Measurements from ENCODE around the gene CHRNA5.
"Not testable (repeated sequence)": the region's sequence is repeated elsewhere in the genome, so short reads cannot be mapped to it uniquely, and the experiment has no call there.

The CHRNA5 gene

DNA sequence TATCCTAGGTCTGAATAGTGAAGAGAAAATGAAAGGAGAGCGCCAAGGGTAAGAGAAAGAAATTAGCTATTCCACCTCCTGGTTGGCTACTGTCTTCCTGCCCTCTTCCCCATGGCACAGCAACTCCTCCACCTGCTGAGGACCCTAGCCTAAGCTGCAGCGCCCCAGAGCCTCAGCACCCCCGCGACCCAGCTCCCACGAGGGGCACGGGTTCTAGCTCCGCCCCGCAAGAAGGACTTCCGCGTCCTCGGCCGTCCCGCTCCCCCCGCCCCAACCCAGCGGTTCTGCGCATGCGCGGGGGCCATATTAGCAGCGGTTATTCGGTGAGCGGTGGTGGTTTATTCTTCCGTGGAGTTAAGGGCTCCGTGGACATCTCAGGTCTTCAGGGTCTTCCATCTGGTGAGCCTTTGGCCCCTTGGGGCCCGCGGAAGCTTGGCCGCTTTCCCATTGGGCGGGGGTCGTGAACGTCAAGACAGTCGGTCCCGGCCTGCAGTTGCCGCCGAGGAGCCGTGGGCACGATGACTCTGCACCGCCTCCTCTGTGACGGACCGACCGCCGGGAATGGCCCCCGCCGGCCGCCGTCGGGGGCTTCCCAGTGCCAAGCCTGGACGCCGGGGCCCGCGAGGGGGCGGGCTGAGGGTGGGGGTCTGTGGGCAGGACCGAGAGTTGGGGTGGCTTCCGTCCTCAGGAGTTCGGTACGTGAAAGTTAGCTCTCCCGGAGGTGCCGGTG lies 25.0 kb upstream of the CHRNA5 start, which contains the start of gene PSMA4:
PSMA4 (plus strand) TSS at position 304 of the 730 bp plus-strand sequence. CDS start 1,484 bp downstream, outside the sequence.
- Histone ChIP-seq H3K36me3 (ENCODE audit: control insufficient read depth in 2 of 2, insufficient read depth in 2 of 2, low read length in 2 of 2) (peaks cover 15 to 18% of the 10 kb centered on the region in 2 donors), H3K9ac (ENCODE audit: low read depth in 1 of 2, low read length in 2 of 2) (peak within 1 kb of the TSS; percentile 93 to 95), H3K4me1 (ENCODE audit: control insufficient read depth in 2 of 2, insufficient read depth in 2 of 2, low read length in 2 of 2) (peaks cover 3 to 11% of the 10 kb centered on the region in 2 donors), H3K27ac (ENCODE audit: low read depth in 2 of 2, low read length in 2 of 2) (peak within 1 kb of the TSS; percentile 93 to 95), H3K4me3 (ENCODE audit: low read length in 2 of 2) (peak within 1 kb of the TSS; percentile 90 to 93), H3K27me3 (ENCODE audit: control insufficient read depth in 2 of 2, insufficient read depth in 2 of 2, low read length in 2 of 2) (no peaks in the 10 kb centered on the region), H3K9me3 (ENCODE audit: control insufficient read depth in 2 of 2, low read length in 2 of 2) (no peaks in the 10 kb centered on the region)

- H3K9me3 ChIP-seq (ENCODE audit: control insufficient read depth in 2 of 2, low read length in 2 of 2) = no peaks in the 10 kb centered on the region
- H3K4me3 ChIP-seq (ENCODE audit: low read length in 2 of 2) = peak overlapping the region; percentile 90 to 93
- no peaks in the 10 kb centered on the region for H3K27me3 ChIP-seq (ENCODE audit: control insufficient read depth in 2 of 2, insufficient read depth in 2 of 2, low read length in 2 of 2)
- peak overlapping the region; percentile 93 to 95 for H3K27ac ChIP-seq (ENCODE audit: low read depth in 2 of 2, low read length in 2 of 2)
- peaks cover 23% of the 10 kb centered on the region in 2 donors for H3K36me3 ChIP-seq (ENCODE audit: control insufficient read depth in 2 of 2, insufficient read depth in 2 of 2, low read length in 2 of 2)
- H3K9ac ChIP-seq (ENCODE audit: low read depth in 1 of 2, low read length in 2 of 2) = peak overlapping the region; percentile 93 to 95
- peaks cover 3 to 11% of the 10 kb centered on the region in 2 donors for H3K4me1 ChIP-seq (ENCODE audit: control insufficient read depth in 2 of 2, insufficient read depth in 2 of 2, low read length in 2 of 2)
Observed at GRCh38 chr15:78540871-78541743, 24.2 kb upstream of the CHRNA5 start.

- peak overlapping the region in 1 of 2 donors; percentile 93 for H3K9ac ChIP-seq (ENCODE audit: low read depth in 1 of 2, low read length in 2 of 2)
- peak overlapping the region in 1 of 2 donors; percentile 93 for H3K27ac ChIP-seq (ENCODE audit: low read depth in 2 of 2, low read length in 2 of 2)
- peaks cover 27 to 28% of the 10 kb centered on the region in 2 donors for H3K36me3 ChIP-seq (ENCODE audit: control insufficient read depth in 2 of 2, insufficient read depth in 2 of 2, low read length in 2 of 2)
- peak overlapping the region; percentile 90 to 93 for H3K4me3 ChIP-seq (ENCODE audit: low read length in 2 of 2)
- H3K4me1 ChIP-seq (ENCODE audit: control insufficient read depth in 2 of 2, insufficient read depth in 2 of 2, low read length in 2 of 2) = peaks cover 3 to 11% of the 10 kb centered on the region in 2 donors
- no peaks in the 10 kb centered on the region for H3K27me3 ChIP-seq (ENCODE audit: control insufficient read depth in 2 of 2, insufficient read depth in 2 of 2, low read length in 2 of 2)
- H3K9me3 ChIP-seq (ENCODE audit: control insufficient read depth in 2 of 2, low read length in 2 of 2) = no peaks in the 10 kb centered on the region
Observed at GRCh38 chr15:78541744-78542034, 23.6 kb upstream of the CHRNA5 start.

DNA sequence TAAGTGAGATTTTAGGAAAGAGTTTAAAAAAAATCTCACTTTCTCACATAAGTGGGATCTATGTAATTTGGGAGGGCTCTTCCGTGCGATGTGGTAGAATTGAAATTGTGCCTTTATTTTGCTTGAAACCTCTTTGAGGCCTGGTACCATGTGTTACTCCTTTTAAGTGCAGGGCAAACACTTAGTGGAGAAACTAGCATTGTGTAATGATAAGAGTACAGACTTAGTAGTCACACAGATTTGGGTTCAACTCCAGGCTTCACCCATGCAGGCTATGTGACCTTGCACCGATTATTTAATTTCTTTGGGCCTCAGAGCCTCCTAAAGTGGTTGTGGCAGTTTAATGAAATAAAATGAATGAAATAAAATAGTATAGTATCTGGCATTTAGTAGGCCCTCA lies 22.7 kb upstream of the CHRNA5 start:
- Histone ChIP-seq H3K27me3 (ENCODE audit: control insufficient read depth in 2 of 2, insufficient read depth in 2 of 2, low read length in 2 of 2) (no peaks in the 10 kb centered on the region), H3K36me3 (ENCODE audit: control insufficient read depth in 2 of 2, insufficient read depth in 2 of 2, low read length in 2 of 2) (peaks cover 32 to 35% of the 10 kb centered on the region in 2 donors), H3K9me3 (ENCODE audit: control insufficient read depth in 2 of 2, low read length in 2 of 2) (no peaks in the 10 kb centered on the region), H3K4me1 (ENCODE audit: control insufficient read depth in 2 of 2, insufficient read depth in 2 of 2, low read length in 2 of 2) (peaks cover 3 to 11% of the 10 kb centered on the region in 2 donors), H3K9ac (ENCODE audit: low read depth in 1 of 2, low read length in 2 of 2) (no peak overlapping the region), H3K4me3 (ENCODE audit: low read length in 2 of 2) (no peak overlapping the region), H3K27ac (ENCODE audit: low read depth in 2 of 2, low read length in 2 of 2) (no peak overlapping the region)

GRCh38 chr15:78550194-78550593 lies 15.1 kb upstream of the CHRNA5 start:
- no peaks in the 10 kb centered on the region for H3K4me1 ChIP-seq (ENCODE audit: control insufficient read depth in 2 of 2, insufficient read depth in 2 of 2, low read length in 2 of 2)
- no peak overlapping the region for H3K9ac ChIP-seq (ENCODE audit: low read depth in 1 of 2, low read length in 2 of 2)
- no peak overlapping the region for H3K27ac ChIP-seq (ENCODE audit: low read depth in 2 of 2, low read length in 2 of 2)
- H3K4me3 ChIP-seq (ENCODE audit: low read length in 2 of 2) = no peak overlapping the region
- no peaks in the 10 kb centered on the region for H3K27me3 ChIP-seq (ENCODE audit: control insufficient read depth in 2 of 2, insufficient read depth in 2 of 2, low read length in 2 of 2)
- H3K36me3 ChIP-seq (ENCODE audit: control insufficient read depth in 2 of 2, insufficient read depth in 2 of 2, low read length in 2 of 2) = peaks cover 38 to 55% of the 10 kb centered on the region in 2 donors
- H3K9me3 ChIP-seq (ENCODE audit: control insufficient read depth in 2 of 2, low read length in 2 of 2) = no peaks in the 10 kb centered on the region

- Histone ChIP-seq H3K4me3 (ENCODE audit: low read length in 2 of 2) (no peak overlapping the region), H3K27ac (ENCODE audit: low read depth in 2 of 2, low read length in 2 of 2) (no peak overlapping the region), H3K9me3 (ENCODE audit: control insufficient read depth in 2 of 2, low read length in 2 of 2) (no peaks in the 10 kb centered on the region), H3K9ac (ENCODE audit: low read depth in 1 of 2, low read length in 2 of 2) (no peak overlapping the region), H3K4me1 (ENCODE audit: control insufficient read depth in 2 of 2, insufficient read depth in 2 of 2, low read length in 2 of 2) (no peaks in the 10 kb centered on the region), H3K36me3 (ENCODE audit: control insufficient read depth in 2 of 2, insufficient read depth in 2 of 2, low read length in 2 of 2) (peaks cover 32 to 49% of the 10 kb centered on the region in 2 donors), H3K27me3 (ENCODE audit: control insufficient read depth in 2 of 2, insufficient read depth in 2 of 2, low read length in 2 of 2) (no peaks in the 10 kb centered on the region)
Observed at GRCh38 chr15:78550815-78551214, 14.5 kb upstream of the CHRNA5 start.

- H3K4me3 ChIP-seq (ENCODE audit: low read length in 2 of 2) = no peak overlapping the region
- peaks cover 27 to 40% of the 10 kb centered on the region in 2 donors for H3K36me3 ChIP-seq (ENCODE audit: control insufficient read depth in 2 of 2, insufficient read depth in 2 of 2, low read length in 2 of 2)
- no peaks in the 10 kb centered on the region for H3K9me3 ChIP-seq (ENCODE audit: control insufficient read depth in 2 of 2, low read length in 2 of 2)
- H3K27ac ChIP-seq (ENCODE audit: low read depth in 2 of 2, low read length in 2 of 2) = no peak overlapping the region
- H3K27me3 ChIP-seq (ENCODE audit: control insufficient read depth in 2 of 2, insufficient read depth in 2 of 2, low read length in 2 of 2) = no peaks in the 10 kb centered on the region
- H3K9ac ChIP-seq (ENCODE audit: low read depth in 1 of 2, low read length in 2 of 2) = no peak overlapping the region
- no peaks in the 10 kb centered on the region for H3K4me1 ChIP-seq (ENCODE audit: control insufficient read depth in 2 of 2, insufficient read depth in 2 of 2, low read length in 2 of 2)
Observed at GRCh38 chr15:78551902-78552301, 13.4 kb upstream of the CHRNA5 start.

DNA sequence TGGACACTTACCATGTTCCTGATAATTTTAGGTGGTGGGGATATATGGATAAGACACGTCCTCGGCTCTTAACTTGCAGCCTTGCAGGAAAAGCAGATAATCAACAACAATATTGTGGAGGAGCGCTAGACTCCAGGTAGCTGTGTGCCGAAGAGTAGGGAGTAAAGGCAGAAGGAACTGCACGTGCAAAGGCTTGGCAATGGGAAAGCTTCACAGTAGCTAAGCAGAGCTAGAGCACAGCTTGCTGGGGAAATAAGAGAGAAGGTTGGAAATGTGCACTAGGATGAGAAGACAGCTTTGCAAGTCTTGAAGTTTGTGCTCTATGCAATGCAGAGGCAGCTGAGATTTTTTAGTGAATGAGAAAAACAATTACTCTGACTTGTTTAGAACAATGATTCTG lies 12.7 kb upstream of the CHRNA5 start:
- Histone ChIP-seq H3K9me3 (ENCODE audit: control insufficient read depth in 2 of 2, low read length in 2 of 2) (no peaks in the 10 kb centered on the region), H3K36me3 (ENCODE audit: control insufficient read depth in 2 of 2, insufficient read depth in 2 of 2, low read length in 2 of 2) (peaks cover 23 to 35% of the 10 kb centered on the region in 2 donors), H3K4me1 (ENCODE audit: control insufficient read depth in 2 of 2, insufficient read depth in 2 of 2, low read length in 2 of 2) (no peaks in the 10 kb centered on the region), H3K4me3 (ENCODE audit: low read length in 2 of 2) (no peak overlapping the region), H3K27ac (ENCODE audit: low read depth in 2 of 2, low read length in 2 of 2) (no peak overlapping the region), H3K27me3 (ENCODE audit: control insufficient read depth in 2 of 2, insufficient read depth in 2 of 2, low read length in 2 of 2) (no peaks in the 10 kb centered on the region), H3K9ac (ENCODE audit: low read depth in 1 of 2, low read length in 2 of 2) (no peak overlapping the region)

- not testable (repeated sequence) for H3K4me3 ChIP-seq (ENCODE audit: low read length in 2 of 2); H3K36me3 ChIP-seq (ENCODE audit: control insufficient read depth in 2 of 2, insufficient read depth in 2 of 2, low read length in 2 of 2); H3K9me3 ChIP-seq (ENCODE audit: control insufficient read depth in 2 of 2, low read length in 2 of 2); H3K27ac ChIP-seq (ENCODE audit: low read depth in 2 of 2, low read length in 2 of 2); H3K9ac ChIP-seq (ENCODE audit: low read depth in 1 of 2, low read length in 2 of 2); H3K4me1 ChIP-seq (ENCODE audit: control insufficient read depth in 2 of 2, insufficient read depth in 2 of 2, low read length in 2 of 2); H3K27me3 ChIP-seq (ENCODE audit: control insufficient read depth in 2 of 2, insufficient read depth in 2 of 2, low read length in 2 of 2)
Observed at GRCh38 chr15:78560201-78560600, 5.1 kb upstream of the CHRNA5 start.

GRCh38 chr15:78561490-78561889 lies 3.8 kb upstream of the CHRNA5 start:
- Histone ChIP-seq H3K4me3 (ENCODE audit: low read length in 2 of 2) (no peak overlapping the region), H3K27ac (ENCODE audit: low read depth in 2 of 2, low read length in 2 of 2) (no peak overlapping the region), H3K36me3 (ENCODE audit: control insufficient read depth in 2 of 2, insufficient read depth in 2 of 2, low read length in 2 of 2) (no peaks in the 10 kb centered on the region), H3K9ac (ENCODE audit: low read depth in 1 of 2, low read length in 2 of 2) (no peak overlapping the region), H3K4me1 (ENCODE audit: control insufficient read depth in 2 of 2, insufficient read depth in 2 of 2, low read length in 2 of 2) (peaks cover 9 to 13% of the 10 kb centered on the region in 2 donors), H3K9me3 (ENCODE audit: control insufficient read depth in 2 of 2, low read length in 2 of 2) (no peaks in the 10 kb centered on the region), H3K27me3 (ENCODE audit: control insufficient read depth in 2 of 2, insufficient read depth in 2 of 2, low read length in 2 of 2) (no peaks in the 10 kb centered on the region)
